Left kidney (tissue), 2 donors: ENCODE data around the gene RSU1. TPM values are rescaled to one million over a fixed set of nuclear protein-coding genes. Genes with fewer than 3 reads are reported as not detected.
"Not testable (repeated sequence)": the region's sequence is repeated elsewhere in the genome, so short reads cannot be mapped to it uniquely, and the experiment has no call there.

ENCODE experiments used
- DNase-seq: peaks from one replicate; pipeline ENCODE4 v3.0.0-alpha.2; 2013
- polyA plus RNA-seq: library from polyadenylated mRNA; unstranded; fragments of 120-200 nt; gene quantifications from one replicate; pipeline ENCODE4 v1.2.1, GENCODE V29; 2013; ENCODE audit not compliant: insufficient read length

Gene RSU1
- polyA plus RNA-seq, 1 donor, result 66.9 TPM

DNA sequence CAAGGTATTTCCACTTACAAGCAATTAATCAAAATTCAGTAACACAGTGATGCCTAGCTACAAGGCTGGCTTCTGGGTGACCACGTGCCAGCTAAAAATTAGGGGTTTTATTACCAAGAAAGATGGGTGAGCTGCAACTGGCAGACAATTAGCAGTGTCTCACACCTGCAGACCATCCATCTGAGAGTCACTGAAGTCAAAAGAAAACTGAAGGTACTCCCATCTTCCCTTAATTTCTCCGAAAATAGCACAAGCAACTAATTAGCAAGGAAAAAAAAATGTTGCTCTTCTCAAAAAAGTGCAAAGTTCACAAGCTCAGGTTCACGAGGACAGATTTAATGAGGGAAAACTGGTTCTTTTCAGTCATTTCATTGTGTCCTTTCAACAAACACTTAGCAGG lies 28.4 kb downstream of the RSU1 start:
- DNase-seq, result no peak

GRCh38 chr10:16788125-16788524 lies 29.1 kb downstream of the RSU1 start:
- no peak for DNase-seq

GRCh38 chr10:16787361-16787791 lies 29.8 kb downstream of the RSU1 start:
- no peak for DNase-seq

GRCh38 chr10:16780338-16780880 lies 36.8 kb downstream of the RSU1 start:
- DNase-seq, result no peak

DNA sequence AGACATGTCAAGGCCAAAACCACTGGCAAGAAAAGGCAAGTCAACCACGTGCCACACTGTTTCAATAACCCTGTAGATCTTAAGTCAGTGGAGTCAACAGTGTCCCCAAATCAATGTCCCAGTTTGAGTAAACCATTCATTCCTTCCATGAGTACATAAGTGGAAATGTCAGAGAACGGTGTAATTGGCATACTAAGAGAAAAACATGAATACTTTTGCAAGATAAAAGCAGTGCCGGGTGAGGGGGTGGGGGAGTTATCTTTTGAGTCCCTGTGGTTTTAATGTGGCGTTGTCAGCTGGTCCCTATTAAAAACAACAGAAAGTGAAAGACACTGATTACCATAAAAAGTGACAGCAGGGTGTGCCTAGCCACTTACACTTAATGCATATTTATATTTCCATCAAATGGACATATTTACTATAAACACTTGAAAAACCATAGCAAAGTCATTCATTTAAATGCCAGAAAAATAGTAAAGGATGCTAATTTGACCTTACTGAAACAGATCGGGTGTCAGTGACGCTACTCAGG lies 37.8 kb downstream of the RSU1 start:
- no peak for DNase-seq

DNA sequence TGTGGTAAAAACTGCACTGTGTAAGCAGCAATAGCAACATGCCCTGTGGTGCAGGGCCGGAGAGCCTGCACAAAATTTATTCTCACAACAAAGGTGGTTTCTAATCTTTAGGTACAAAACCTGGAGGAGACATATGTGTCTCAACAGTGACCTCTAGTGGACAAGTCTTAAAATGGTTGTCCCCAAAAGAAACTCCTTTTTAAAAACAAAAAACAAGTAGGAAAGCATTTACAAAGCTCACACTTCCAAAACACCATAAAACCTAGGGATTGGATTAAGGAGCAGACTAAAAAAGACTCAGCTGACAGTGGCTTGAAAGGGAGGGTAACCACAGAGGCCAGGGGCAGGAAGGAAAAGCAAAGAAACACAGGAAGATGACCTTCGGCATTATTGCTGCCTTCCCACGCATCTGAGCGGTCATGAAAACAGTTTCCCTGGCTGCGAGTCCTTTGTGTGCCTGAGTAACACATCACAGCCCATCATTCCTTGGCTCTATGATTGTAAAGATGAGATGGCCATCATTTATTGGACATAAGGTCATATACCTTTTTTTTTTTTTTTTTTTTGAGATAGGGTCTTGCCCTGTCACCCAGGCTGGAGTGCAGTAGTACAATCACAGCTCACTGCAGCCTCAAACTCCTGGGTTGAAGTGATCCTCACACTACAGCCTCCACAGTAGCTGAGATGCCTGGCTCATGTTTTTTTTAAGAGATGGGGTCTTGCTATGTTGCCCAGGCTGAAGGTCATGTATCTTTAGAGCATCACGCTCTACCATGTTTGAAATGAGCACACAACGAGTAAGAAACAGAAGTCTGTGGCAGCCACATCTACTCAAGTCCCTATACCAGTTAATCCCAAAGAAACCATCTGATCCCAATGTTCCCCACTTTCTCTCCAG lies 39.5 kb downstream of the RSU1 start:
- DNase-seq, result peak; percentile 72

DNA sequence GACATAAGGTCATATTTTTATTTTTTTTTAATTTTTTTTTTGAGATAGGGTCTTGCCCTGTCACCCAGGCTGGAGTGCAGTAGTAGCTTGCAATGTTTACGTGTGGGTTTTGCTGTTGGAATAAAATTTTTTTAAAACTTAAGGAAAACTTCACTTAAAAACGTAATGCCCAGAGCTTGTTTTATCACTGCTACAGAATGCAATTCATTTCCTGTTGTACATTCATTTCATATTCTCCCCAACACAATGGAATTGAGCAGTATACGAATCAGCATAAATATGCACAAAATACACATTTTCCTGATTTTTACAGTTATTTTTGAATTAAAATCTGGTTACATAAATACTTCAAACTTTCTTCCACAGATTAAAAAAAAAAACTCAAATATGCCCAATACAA lies 40.3 kb downstream of the RSU1 start:
- DNase-seq, result no peak

- DNase-seq, result no peak
Measured at GRCh38 chr10:16773334-16773733, 43.9 kb downstream of the RSU1 start.

DNA sequence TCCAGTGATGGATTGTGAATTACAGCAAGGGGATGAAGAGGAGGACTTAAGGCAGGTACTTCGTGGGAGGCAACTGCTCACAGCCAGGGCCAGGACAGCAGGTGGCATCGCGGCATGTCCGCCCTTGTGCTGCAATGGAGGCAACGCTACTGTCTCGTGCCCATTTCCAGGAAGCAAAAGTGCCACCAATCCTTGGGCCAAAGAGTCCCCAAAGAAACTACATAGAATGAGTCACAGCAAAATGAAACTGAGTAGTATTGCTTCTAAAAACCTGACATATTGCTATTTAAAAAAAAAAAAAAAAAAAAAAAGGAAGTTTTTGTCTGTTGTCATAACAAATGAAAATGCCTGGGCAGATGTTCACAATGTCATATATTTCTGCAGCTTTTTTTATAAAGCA lies 46.6 kb downstream of the RSU1 start:
- DNase-seq, result no peak

GRCh38 chr10:16770141-16770540 lies 47.1 kb downstream of the RSU1 start:
- DNase-seq, result no peak

GRCh38 chr10:16769331-16769730 lies 47.9 kb downstream of the RSU1 start:
- DNase-seq, result no peak

GRCh38 chr10:16768702-16769101 lies 48.5 kb downstream of the RSU1 start:
- no peak for DNase-seq

- no peak for DNase-seq
Measured at GRCh38 chr10:16765509-16766375, 51.5 kb downstream of the RSU1 start.

GRCh38 chr10:16761300-16761699 lies 55.9 kb downstream of the RSU1 start:
- no peak for DNase-seq

- DNase-seq, result no peak
Measured at GRCh38 chr10:16756561-16757221, 60.5 kb downstream of the RSU1 start.

DNA sequence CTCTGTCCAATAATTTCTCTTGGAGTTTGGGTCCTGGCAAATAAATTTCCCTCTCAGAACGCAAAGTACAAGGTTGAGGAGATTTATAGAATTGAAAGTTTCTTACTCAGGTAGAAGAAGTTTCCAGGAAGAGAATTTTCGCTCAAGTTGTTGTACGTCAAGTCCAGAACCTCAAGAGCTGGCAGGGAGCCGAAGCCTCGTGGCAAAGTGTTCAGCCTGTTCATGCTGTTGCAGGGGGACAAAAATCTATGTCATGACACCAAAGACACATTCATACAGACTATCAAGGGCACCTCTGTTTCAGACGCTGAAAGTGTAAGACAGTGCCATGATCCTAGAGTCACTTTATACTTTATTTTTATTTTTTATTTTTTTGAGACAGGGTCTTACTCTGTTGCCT lies 62.5 kb downstream of the RSU1 start:
- no peak for DNase-seq

GRCh38 chr10:16752849-16753248 lies 64.4 kb downstream of the RSU1 start:
- DNase-seq, result not testable (repeated sequence)

DNA sequence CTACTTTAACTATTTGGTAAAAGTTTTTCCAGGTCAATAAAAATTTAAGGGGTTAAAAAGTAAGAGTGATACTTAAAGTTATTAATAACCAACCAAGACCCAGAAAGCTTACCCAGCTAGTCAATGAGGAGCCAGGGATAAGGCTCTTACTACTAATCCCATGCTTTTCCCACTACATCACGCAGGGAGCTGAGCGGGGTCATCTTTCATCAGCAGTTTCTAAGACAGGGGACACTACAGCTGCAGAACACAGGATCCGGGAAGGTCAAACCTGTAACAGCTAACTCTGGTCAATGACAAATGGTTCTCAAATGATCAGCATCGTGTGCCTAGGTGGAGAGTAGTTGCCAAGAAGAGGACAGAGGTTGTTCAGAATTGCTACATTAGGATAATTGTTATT lies 65.1 kb downstream of the RSU1 start:
- DNase-seq, result no peak

DNA sequence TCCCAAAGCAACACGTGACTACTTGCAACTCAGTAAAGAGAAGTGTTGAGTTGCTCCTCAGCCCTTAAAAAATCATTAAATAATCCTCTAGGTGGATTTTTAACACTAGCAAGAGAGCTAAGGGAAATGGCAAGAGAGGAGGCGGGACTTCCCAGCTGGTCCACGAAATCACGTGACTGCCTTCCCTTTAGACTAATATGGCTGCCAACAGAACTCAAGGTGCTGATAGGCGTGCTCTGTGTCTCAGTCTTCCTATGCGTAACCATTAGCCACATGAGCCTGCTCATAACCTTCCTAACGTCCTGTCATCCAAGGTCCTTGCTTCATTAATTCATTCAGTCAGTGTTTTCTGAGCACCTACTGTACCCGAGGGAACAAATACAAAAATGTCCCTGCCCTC lies 66.0 kb downstream of the RSU1 start:
- no peak for DNase-seq

DNA sequence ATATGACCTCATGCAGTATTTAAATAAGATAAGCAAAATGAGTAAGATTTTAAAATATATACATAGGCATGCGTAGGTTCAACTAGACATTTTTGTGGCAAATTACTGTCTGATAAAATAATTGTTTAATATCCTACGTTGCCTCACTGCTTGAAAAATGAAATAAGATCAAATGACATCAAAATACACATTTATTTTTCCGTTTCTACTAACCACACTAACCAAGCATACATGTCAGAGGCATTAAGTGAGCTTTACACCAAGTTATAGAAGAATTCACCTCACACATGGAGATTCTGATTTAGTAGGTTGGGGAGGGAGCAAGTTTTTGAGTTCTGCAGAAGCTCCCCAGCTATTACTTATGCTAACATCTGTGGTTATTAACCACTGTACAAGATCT lies 66.8 kb downstream of the RSU1 start:
- no peak for DNase-seq

GRCh38 chr10:16748749-16749148 lies 68.5 kb downstream of the RSU1 start:
- DNase-seq, result no peak

DNA sequence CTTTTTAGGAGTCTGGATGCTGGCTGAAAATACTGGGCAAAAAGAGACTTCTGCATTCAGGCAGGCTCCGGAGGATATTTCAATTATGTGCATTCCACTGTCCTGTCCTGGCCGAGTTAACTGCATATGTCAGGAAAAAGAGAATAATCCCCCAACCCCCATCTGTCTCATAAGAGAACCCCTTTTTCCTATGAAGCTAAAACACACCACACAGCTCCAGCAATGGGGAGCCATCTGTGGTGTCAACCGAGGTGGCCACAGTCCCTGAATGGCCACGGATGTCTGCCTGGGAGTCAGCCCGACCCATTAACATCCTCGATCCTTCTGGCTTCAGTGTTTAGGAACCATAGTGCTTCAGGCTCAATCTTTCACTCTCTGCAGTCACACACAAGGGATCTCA lies 70.4 kb downstream of the RSU1 start:
- DNase-seq, result no peak
